Lower leg skin (tissue), 4 donors: Measurements from ENCODE around the gene SNF8. TPM values are rescaled to one million over a fixed set of nuclear protein-coding genes. Genes with fewer than 3 reads are reported as not detected.
A peak's percentile ranks its signal among the peaks of the same experiment; 100 is the strongest.

Source experiments
- DNase-seq, 2 donors: peaks; one replicate each; pipeline ENCODE4 v3.0.0-alpha.2; 2019; ENCODE audit warnings: low spot score in 2 of 2
- H3K4me3 ChIP-seq: fragments of 200-600 bp; sonication (generic); 2 replicates; pipeline ENCODE4 v1.5.1; 2017; ENCODE audit warnings: mild to moderate bottlenecking, low read depth; ENCODE audit not compliant: poor library complexity, severe bottlenecking
- POLR2A ChIP-seq, 2 donors: fragments of 450-650 bp; IDR thresholded peaks; one replicate each; pipeline ENCODE4 v1.6.1; 2016 to 2017; ENCODE audit warnings: antibody characterized with exemption in 2 of 2, mild to moderate bottlenecking in 1 of 2, moderate library complexity in 1 of 2
- WGBS, 2 donors: methylation state at CpG; one replicate each; pipeline ENCODE4 v1.1.5; 2018; 5-methylcytosine and 5-hydroxymethylcytosine counted together
- intact Hi-C: fragments of 100-400 bp; cut with DNase I; formaldehyde crosslinking; loops from one replicate; pipeline ENCODE4 v1.15.0; 2023; ENCODE audit warnings: low total_unique reads
- total RNA-seq, 4 donors: library from RNA; depleted of rRNA; stranded (reverse); fragments of >200 nt; gene quantifications; one replicate each; pipeline ENCODE4 v1.1.0, GENCODE V29; 2016
- TF ChIP-seq, protein P1 (sequence below), 3 donors: fragments of 450-650 bp; IDR thresholded peaks; one replicate each; pipeline ENCODE4 v1.5.1; 2016; ENCODE audit warnings: antibody characterized with exemption in 3 of 3, mild to moderate bottlenecking in 3 of 3, moderate library complexity in 2 of 3

The SNF8 gene
- total RNA-seq, 4 donors from 2014 or later, result 45.5 to 88.7 (median 80.3) TPM

DNA sequence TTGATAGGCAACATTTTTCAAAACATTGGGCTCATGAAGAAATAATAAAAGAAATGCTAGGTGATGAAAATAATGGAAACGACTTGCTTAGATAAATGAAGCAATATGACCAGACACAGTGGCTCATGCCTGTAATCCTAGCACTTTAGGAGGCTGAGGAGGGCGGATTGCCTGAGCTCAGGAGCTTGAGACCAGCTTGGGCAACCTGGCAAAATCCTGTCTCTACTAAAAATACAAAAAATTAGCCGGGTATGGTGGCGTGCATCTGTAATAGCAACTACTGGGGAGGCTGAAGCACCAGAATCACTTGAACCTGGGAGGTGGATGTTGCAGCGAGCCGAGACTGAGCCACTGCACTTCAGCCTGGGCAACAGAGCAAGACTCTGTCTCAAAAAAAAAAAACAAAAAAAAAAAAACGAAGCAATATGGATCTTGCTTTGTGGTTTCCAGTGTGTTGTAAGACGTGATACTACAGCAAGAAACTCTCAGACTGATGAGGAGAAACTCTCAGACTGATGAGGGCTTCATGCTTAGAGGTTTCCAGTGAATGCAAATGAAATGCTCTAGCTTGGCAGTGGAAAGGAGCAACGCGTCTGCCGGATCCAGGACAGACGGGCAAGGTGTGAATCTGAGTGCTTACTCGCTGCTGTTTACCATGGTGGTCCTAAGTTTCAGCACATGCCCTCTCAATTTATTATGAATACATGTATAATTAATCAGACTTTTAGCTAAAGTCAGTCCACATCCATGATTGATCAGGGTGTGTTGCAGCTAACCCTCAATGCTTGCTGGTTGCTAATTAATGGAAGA lies 41.0 kb upstream of the SNF8 start:
- TF ChIP-seq POLR2A (IDR thresholded peaks at IDR 0.05), result no peak
- TF ChIP-seq, protein P1, sequence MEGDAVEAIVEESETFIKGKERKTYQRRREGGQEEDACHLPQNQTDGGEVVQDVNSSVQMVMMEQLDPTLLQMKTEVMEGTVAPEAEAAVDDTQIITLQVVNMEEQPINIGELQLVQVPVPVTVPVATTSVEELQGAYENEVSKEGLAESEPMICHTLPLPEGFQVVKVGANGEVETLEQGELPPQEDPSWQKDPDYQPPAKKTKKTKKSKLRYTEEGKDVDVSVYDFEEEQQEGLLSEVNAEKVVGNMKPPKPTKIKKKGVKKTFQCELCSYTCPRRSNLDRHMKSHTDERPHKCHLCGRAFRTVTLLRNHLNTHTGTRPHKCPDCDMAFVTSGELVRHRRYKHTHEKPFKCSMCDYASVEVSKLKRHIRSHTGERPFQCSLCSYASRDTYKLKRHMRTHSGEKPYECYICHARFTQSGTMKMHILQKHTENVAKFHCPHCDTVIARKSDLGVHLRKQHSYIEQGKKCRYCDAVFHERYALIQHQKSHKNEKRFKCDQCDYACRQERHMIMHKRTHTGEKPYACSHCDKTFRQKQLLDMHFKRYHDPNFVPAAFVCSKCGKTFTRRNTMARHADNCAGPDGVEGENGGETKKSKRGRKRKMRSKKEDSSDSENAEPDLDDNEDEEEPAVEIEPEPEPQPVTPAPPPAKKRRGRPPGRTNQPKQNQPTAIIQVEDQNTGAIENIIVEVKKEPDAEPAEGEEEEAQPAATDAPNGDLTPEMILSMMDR (IDR thresholded peaks at IDR 0.05), result no peak
- no peak overlapping the region for H3K4me3 ChIP-seq
- intact Hi-C loops, result no loop called here
- WGBS, 2 donors, result 71 to 73% methylated on average over 13 of the region's 13 CpGs
- DNase-seq, result peak in 1 of 2 donors; percentile 20

DNA sequence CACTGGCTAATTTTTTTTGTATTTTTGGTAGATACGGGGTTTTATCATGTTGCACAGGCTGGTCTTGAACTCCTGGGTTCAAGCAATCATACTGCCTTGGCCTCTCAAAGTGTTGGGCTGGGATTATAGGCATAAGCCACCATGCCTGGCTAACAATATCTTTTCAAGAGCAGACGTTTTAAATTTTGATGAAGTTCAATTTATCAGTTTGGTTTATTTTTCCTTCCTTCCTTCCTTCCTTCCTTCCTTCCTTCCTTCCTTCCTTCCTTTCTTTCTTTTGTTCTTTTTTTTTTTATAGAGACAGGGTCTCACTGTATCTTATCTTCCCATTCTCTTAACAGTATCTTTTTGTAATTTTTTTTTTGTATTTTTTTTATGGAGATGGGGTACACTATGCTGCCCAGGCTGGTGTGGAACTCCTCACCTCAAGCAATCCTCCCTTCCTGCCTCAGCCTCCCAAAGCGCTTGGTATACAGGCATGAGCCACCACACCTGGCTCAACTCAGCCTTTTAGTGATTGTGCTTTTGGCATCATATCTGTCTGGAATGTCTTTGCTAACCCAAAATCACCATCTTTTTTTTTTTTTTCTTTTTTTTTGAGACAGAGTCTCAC lies 37.4 kb upstream of the SNF8 start:
- 81 to 82% methylated on average over 3 of the region's 3 CpGs for WGBS, 2 donors
- intact Hi-C loops, result no loop called here
- no peak overlapping the region for H3K4me3 ChIP-seq
- no peak for DNase-seq
- no peak for TF ChIP-seq POLR2A (IDR thresholded peaks at IDR 0.05)
- TF ChIP-seq, protein P1 (IDR thresholded peaks at IDR 0.05), result no peak

DNA sequence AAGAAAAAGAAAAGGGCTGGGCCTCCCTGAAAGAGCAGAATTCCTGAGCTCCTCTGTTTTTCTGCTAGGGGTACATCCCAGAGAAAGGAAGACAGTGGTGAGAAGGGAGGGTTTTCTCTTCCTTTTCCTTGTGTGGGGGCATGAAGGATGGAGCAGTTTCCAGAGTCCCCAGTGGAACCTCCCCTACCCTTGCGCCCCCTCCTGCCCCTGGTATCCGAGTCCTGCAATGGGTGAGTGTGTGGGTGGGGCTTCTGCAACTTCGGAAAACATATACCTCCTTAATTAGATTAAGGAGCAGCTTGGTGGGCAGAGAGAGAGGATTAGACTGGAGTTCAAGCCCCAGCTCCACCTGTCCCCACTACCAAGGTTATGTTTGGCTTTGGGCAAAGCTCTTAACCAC lies 29.2 kb upstream of the SNF8 start:
- intact Hi-C loops, result no loop called here
- no peak overlapping the region for H3K4me3 ChIP-seq
- DNase-seq, result no peak
- WGBS, 2 donors, result 43 to 51% methylated on average over 3 of the region's 3 CpGs
- no peak for TF ChIP-seq POLR2A (IDR thresholded peaks at IDR 0.05)
- TF ChIP-seq, protein P1 (IDR thresholded peaks at IDR 0.05), result no peak

DNA sequence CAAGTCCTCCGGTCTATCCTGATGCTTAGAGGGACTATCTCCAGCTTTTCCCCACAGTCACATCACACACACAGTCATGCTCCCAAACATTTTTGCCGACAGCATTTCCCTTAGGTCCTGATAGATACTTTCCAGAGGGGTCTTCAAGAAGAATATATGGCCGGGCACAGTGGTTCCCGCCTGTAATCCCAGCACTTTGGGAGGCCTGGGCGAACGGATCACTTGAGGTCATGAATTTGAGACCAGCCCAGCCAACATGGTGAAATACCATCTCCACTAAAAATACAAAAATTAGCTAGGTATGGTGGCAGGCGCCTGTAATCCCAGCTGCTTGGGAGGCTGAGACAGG lies 28.1 kb upstream of the SNF8 start:
- TF ChIP-seq, protein P1 (IDR thresholded peaks at IDR 0.05), result no peak
- TF ChIP-seq POLR2A (IDR thresholded peaks at IDR 0.05), result no peak
- DNase-seq, result no peak
- intact Hi-C loops, result no loop called here
- 67 to 70% methylated on average over 7 of the region's 7 CpGs for WGBS, 2 donors
- H3K4me3 ChIP-seq, result no peak overlapping the region

DNA sequence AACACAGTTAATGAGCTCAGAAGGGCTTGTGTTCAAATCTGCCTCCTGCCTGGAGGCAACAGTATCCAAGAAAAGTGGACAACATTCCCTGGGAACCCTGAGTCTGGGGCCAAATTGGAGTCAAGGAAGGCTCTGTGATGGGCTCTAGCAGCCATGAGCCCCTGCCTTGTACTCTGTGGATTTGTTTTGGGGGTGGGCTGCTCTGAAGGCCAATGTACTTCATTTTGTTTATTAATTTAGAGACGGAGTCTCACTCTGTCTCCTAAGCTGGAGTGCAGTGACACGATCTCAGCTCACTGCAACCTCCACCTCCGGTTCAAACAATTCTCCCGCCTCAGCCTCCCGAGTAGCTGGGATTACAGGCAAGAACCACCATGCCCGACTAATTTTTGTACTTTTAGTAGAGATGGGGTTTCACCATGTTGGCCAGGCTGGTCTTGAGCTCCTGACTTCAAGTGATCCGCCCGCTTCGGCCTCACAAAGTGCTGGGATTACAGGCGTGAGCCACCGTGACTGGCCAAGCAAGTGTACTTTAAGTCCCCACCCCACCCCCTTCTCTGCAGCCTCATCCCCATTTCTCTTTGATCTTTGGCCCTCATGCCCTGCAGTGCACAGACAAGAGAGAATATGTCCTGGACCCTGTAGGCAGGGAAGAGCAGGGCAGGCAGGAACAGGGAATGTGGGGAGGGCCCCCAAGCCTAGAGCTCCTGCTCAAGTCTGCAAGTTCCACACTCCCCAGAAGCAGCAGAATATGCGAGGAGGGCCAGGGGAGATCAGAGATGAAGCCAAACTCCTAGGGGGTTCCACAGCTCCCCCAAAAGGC lies 26.4 kb upstream of the SNF8 start:
- DNase-seq, result no peak
- 65 to 67% methylated on average over 12 of the region's 12 CpGs for WGBS, 2 donors
- no peak for TF ChIP-seq POLR2A (IDR thresholded peaks at IDR 0.05)
- TF ChIP-seq, protein P1 (IDR thresholded peaks at IDR 0.05), result no peak
- intact Hi-C loops, result no loop called here
- no peak overlapping the region for H3K4me3 ChIP-seq
